ENCODE data around the gene ADAMTSL5. TPM values are rescaled to one million over a fixed set of nuclear protein-coding genes. Genes with fewer than 3 reads are reported as not detected.

The ADAMTSL5 gene
- total RNA-seq, 1 donor from 2014 or later: 6.6 TPM

DNA sequence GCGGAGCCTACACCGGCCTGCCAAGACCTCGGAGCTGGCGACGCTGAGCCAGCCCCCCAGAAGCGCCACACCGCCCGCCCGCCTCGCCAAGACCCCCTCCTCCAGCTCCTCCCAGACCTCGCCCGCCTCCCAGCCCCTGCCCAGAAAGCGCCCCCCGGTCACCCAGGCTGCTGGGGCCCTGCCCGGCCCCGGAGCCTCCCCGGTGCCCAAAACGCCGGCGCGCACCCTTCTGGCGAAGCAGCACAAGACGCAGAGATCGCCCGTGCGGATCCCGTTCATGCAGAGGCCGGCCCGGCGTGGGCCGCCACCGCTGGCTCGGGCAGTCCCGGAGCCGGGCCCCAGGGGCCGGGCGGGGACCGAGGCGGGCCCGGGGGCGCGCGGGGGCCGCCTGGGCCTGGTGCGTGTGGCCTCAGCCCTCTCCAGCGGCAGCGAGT, 44.0 kb downstream of the ADAMTSL5 start:
- Mint-ChIP-seq H3K36me3 (ENCODE audit: low read depth) (peaks cover 1% of the 10 kb centered on the region), H3K9me3 (no peaks in the 10 kb centered on the region), H3K27ac (no peak overlapping the region), H3K4me3 (peak overlapping the region; percentile 49), H3K27me3 (peaks cover 6% of the 10 kb centered on the region), H3K4me1 (peaks cover 2% of the 10 kb centered on the region)
- intact Hi-C loops (cut with micrococcal nuclease): loop anchor here (5.0 kb wide), 1 partner anchor 288 kb away; no protein-coding TSS in a partner anchor
- peak; percentile 79 for DNase-seq

DNA sequence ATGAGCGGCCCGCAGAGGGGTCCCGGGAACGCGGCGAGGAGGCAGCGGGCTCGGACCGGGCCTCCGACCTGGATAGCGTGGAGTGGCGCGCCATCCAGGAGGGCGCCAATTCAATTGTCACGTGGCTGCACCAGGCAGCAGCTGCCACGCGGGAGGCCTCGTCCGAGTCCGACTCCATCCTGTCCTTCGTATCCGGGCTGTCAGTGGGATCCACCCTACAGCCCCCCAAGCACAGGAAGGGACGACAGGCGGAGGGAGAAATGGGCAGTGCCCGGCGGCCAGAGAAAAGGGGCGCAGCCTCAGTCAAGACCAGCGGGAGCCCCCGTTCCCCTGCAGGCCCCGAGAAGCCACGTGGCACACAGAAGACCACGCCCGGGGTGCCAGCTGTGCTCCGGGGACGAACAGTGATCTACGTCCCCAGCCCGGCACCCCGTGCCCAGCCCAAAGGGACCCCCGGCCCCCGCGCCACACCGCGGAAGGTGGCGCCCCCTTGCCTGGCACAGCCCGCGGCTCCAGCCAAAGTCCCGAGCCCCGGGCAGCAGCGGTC, 44.5 kb downstream of the ADAMTSL5 start:
- DNase-seq: no peak
- H3K27me3 Mint-ChIP-seq: peaks cover 6% of the 10 kb centered on the region
- peak overlapping the region; percentile 49 for H3K4me3 Mint-ChIP-seq
- intact Hi-C loops (cut with micrococcal nuclease): loop anchor here (5.0 kb wide), 1 partner anchor 289 kb away; no protein-coding TSS in a partner anchor
- H3K9me3 Mint-ChIP-seq: no peaks in the 10 kb centered on the region
- H3K36me3 Mint-ChIP-seq (ENCODE audit: low read depth): peaks cover 1% of the 10 kb centered on the region
- no peak overlapping the region for H3K27ac Mint-ChIP-seq
- peaks cover 2% of the 10 kb centered on the region for H3K4me1 Mint-ChIP-seq

DNA sequence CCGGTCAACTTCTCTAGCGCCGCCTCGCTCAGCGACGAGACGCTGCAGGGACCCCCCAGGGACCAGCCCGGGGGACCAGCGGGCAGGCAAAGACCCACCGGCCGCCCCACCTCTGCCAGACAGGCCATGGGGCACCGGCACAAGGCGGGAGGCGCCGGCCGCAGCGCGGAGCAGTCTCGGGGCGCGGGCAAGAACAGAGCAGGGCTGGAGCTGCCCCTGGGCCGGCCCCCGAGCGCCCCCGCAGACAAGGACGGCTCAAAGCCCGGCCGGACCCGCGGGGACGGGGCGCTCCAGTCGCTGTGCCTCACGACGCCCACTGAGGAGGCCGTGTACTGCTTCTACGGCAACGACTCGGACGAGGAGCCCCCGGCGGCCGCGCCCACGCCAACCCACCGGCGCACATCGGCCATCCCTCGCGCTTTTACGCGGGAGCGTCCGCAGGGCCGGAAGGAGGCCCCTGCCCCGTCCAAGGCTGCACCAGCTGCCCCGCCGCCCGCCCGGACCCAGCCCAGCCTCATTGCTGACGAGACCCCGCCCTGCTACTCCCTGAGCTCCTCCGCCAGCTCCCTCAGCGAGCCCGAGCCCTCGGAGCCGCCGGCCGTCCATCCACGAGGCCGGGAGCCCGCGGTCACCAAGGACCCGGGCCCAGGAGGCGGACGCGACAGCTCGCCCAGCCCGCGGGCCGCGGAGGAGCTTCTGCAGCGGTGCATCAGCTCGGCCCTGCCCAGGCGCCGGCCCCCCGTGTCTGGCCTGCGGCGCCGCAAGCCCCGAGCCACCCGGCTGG, 45.1 kb downstream of the ADAMTSL5 start:
- no peak overlapping the region for H3K27ac Mint-ChIP-seq
- peaks cover 5% of the 10 kb centered on the region for H3K27me3 Mint-ChIP-seq
- peak; percentile 58 for DNase-seq
- intact Hi-C loops (cut with micrococcal nuclease): loop anchor here (5.0 kb wide), 1 partner anchor 290 kb away; no protein-coding TSS in a partner anchor
- H3K4me3 Mint-ChIP-seq: no peak overlapping the region
- peaks cover 1% of the 10 kb centered on the region for H3K36me3 Mint-ChIP-seq (ENCODE audit: low read depth)
- peaks cover 2% of the 10 kb centered on the region for H3K4me1 Mint-ChIP-seq
- H3K9me3 Mint-ChIP-seq: no peaks in the 10 kb centered on the region

DNA sequence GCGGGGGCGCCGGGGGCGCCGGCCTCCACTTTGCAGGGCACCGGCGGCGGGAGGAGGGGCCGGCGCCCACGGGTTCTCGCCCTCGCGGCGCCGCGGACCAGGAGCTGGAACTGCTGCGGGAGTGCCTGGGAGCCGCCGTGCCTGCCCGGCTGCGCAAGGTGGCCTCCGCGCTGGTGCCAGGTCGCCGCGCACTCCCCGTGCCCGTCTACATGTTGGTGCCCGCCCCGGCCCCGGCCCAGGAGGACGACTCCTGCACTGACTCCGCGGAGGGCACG, 45.7 kb downstream of the ADAMTSL5 start:
- Mint-ChIP-seq H3K27me3 (peaks cover 5% of the 10 kb centered on the region), H3K27ac (no peak overlapping the region), H3K9me3 (no peaks in the 10 kb centered on the region), H3K36me3 (ENCODE audit: low read depth) (peaks cover 1% of the 10 kb centered on the region), H3K4me3 (no peak overlapping the region), H3K4me1 (peaks cover 2% of the 10 kb centered on the region)
- no peak for DNase-seq
- intact Hi-C loops (cut with micrococcal nuclease): loop anchor here (5.0 kb wide), 1 partner anchor 290 kb away; no protein-coding TSS in a partner anchor

DNA sequence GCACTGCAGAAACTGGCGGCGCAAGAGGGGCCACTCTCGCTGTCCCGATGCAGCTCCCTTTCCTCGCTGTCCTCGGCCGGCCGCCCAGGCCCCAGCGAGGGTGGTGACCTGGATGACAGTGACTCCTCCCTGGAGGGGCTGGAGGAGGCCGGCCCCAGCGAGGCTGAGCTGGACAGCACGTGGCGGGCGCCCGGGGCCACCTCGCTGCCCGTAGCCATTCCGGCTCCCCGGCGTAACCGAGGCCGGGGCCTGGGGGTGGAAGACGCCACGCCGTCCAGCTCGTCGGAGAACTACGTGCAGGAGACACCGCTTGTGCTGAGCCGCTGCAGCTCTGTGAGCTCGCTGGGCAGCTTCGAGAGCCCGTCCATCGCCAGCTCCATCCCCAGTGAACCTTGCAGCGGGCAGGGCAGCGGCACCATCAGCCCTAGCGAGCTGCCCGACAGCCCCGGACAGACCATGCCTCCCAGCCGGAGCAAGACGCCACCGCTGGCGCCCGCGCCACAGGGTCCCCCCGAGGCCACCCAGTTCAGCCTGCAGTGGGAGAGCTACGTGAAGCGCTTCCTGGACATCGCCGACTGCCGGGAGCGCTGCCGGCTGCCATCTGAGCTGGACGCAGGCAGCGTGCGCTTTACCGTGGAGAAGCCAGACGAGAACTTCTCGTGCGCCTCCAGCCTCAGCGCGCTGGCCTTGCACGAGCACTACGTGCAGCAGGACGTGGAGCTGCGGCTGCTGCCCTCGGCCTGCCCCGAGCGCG, 46.2 kb downstream of the ADAMTSL5 start:
- Mint-ChIP-seq H3K27me3 (peaks cover 1% of the 10 kb centered on the region), H3K4me1 (peaks cover 2% of the 10 kb centered on the region), H3K27ac (no peak overlapping the region), H3K9me3 (no peaks in the 10 kb centered on the region), H3K4me3 (no peak overlapping the region), H3K36me3 (ENCODE audit: low read depth) (peaks cover 1% of the 10 kb centered on the region)
- DNase-seq: peak; percentile 59
- intact Hi-C loops (cut with micrococcal nuclease): loop anchor here (5.0 kb wide), 1 partner anchor 291 kb away; no protein-coding TSS in a partner anchor

DNA sequence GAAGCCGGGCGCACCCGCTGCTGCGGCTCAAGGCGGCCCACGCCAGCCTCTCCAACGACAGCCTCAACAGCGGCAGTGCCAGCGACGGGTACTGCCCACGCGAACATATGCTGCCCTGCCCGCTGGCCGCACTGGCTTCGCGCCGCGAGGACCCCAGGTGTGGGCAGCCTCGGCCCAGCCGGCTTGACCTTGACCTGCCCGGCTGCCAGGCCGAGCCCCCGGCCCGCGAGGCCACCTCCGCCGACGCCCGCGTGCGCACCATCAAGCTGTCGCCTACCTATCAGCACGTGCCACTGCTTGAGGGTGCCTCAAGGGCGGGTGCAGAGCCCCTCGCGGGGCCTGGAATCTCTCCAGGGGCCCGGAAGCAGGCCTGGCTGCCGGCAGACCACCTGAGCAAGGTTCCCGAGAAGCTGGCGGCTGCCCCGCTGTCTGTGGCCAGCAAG, 46.8 kb downstream of the ADAMTSL5 start:
- Mint-ChIP-seq H3K36me3 (ENCODE audit: low read depth) (peaks cover 1% of the 10 kb centered on the region), H3K27me3 (peaks cover 1% of the 10 kb centered on the region), H3K9me3 (no peaks in the 10 kb centered on the region), H3K4me1 (peaks cover under 1% of the 10 kb centered on the region), H3K4me3 (no peak overlapping the region), H3K27ac (no peak overlapping the region)
- no peak for DNase-seq
- intact Hi-C loops (cut with micrococcal nuclease): loop anchor here (5.0 kb wide), 1 partner anchor 291 kb away; no protein-coding TSS in a partner anchor

DNA sequence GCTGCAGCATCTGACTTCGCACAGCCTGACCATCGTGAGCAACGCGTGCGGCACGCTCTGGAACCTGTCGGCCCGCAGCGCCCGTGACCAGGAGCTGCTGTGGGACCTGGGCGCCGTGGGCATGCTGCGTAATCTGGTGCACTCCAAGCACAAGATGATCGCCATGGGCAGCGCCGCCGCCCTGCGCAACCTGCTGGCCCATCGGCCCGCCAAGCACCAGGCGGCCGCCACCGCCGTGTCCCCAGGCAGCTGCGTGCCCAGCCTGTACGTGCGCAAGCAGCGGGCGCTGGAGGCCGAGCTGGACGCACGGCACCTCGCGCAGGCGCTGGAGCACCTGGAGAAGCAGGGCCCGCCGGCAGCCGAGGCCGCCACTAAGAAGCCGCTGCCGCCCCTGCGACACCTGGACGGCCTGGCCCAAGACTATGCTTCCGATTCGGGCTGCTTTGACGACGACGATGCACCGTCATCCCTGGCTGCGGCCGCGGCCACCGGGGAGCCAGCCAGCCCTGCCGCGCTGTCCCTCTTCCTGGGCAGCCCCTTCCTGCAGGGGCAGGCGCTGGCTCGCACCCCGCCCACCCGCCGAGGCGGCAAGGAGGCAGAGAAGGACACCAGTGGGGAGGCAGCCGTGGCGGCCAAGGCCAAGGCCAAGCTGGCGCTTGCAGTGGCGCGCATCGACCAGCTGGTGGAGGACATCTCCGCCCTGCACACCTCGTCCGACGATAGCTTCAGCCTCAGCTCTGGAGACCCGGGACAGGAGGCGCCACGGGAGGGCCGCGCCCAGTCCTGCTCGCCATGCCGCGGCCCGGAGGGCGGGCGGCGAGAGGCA, 47.4 kb downstream of the ADAMTSL5 start:
- H3K4me1 Mint-ChIP-seq: no peaks in the 10 kb centered on the region
- H3K4me3 Mint-ChIP-seq: no peak overlapping the region
- H3K36me3 Mint-ChIP-seq (ENCODE audit: low read depth): peaks cover 1% of the 10 kb centered on the region
- intact Hi-C loops (cut with micrococcal nuclease): loop anchor here (5.0 kb wide), 1 partner anchor 292 kb away; no protein-coding TSS in a partner anchor
- H3K9me3 Mint-ChIP-seq: no peaks in the 10 kb centered on the region
- no peak overlapping the region for H3K27ac Mint-ChIP-seq
- peak; percentile 72 for DNase-seq
- H3K27me3 Mint-ChIP-seq: peaks cover 1% of the 10 kb centered on the region

DNA sequence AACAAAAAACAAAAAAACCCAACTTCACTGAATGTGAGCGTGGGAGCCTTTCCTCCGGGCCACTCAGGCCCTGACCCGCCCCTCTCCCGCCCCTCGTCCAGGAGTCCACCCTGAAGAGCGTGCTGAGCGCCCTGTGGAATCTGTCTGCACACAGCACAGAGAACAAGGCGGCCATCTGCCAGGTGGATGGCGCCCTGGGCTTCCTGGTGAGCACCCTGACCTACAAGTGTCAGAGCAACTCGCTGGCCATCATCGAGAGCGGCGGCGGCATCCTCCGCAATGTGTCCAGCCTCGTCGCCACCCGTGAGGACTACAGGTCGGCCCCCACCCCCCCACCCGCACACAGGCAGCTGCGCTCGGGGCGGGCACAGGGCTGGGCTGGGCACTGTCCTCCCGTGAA, 51.0 kb downstream of the ADAMTSL5 start:
- no peaks in the 10 kb centered on the region for H3K9me3 Mint-ChIP-seq
- no peaks in the 10 kb centered on the region for H3K4me1 Mint-ChIP-seq
- peaks cover 15% of the 10 kb centered on the region for H3K27me3 Mint-ChIP-seq
- no peak for DNase-seq
- intact Hi-C loops (cut with micrococcal nuclease): no loop called here
- H3K27ac Mint-ChIP-seq: no peak overlapping the region
- H3K4me3 Mint-ChIP-seq: no peak overlapping the region
- H3K36me3 Mint-ChIP-seq (ENCODE audit: low read depth): no peaks in the 10 kb centered on the region

DNA sequence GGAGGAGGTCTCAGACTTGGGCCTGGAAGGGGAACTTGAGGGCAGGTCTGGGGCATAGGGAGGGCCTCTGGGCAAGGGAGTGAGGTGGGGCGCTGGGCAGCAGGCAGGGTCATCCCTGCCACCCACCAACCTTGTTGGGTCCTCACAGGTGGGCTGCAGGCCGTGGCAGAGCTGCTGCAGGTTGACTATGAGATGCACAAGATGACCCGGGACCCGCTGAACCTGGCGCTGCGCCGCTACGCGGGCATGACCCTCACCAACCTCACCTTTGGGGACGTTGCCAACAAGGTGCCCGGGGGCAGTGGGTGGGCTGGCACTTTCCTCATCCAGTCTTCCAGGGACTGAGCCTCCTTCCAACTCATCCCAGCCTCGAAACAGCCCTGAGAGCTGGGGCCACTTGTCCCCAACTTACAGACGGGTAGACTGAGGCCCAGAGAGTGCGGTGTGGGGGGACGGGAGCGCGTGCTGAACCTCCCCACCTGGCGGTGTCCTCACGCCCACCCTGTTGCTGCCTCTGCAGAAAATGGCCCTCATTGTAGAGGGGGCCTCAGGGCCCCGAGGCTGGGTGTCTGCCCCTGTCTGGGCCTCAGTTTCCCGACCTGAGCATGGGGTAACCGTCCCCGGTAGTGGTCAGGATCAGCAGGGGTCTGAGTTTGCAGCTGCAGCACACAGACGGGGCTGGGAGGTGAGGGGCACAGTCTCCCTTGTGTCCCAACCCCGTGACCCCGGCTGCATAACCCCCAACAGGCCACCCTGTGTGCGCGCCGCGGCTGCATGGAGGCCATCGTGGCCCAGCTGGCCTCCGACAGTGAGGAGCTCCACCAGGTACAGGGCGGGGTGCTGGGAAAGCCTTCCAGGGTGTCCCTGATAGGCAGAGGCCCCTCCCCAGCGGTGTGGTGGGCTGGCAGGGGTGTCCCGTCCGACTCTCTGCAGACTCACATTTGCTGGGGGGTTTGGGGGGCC, 52.5 kb downstream of the ADAMTSL5 start:
- no peak overlapping the region for H3K4me3 Mint-ChIP-seq
- no peaks in the 10 kb centered on the region for H3K9me3 Mint-ChIP-seq
- peaks cover 4% of the 10 kb centered on the region for H3K4me1 Mint-ChIP-seq
- intact Hi-C loops (cut with micrococcal nuclease): no loop called here
- H3K36me3 Mint-ChIP-seq (ENCODE audit: low read depth): peaks cover 2% of the 10 kb centered on the region
- H3K27me3 Mint-ChIP-seq: peaks cover 20% of the 10 kb centered on the region
- no peak overlapping the region for H3K27ac Mint-ChIP-seq
- DNase-seq: no peak

DNA sequence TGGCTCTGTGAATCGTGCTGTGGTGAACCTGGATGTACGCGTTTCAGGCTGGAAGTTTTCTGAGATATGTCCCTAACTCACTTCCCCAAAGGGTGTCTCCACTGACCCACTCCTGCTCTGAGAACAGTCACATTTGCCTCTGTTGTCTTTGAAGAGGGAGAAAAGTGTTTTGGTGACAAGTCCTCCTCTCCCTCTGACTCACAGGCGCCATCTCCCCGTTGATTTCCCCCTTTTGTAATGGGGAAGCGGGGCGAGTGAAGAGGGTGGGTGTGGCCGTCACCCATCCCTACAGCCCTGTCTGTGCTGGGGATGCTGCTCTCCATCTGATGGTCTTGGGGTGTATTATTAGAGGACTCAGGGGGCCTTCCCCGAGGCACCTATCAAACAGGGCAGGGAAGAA, 53.3 kb downstream of the ADAMTSL5 start:
- intact Hi-C loops (cut with micrococcal nuclease): no loop called here
- no peak overlapping the region for H3K4me3 Mint-ChIP-seq
- peaks cover 2% of the 10 kb centered on the region for H3K36me3 Mint-ChIP-seq (ENCODE audit: low read depth)
- H3K27ac Mint-ChIP-seq: no peak overlapping the region
- H3K4me1 Mint-ChIP-seq: peaks cover 7% of the 10 kb centered on the region
- peaks cover 25% of the 10 kb centered on the region for H3K27me3 Mint-ChIP-seq
- DNase-seq: no peak
- H3K9me3 Mint-ChIP-seq: no peaks in the 10 kb centered on the region

DNA sequence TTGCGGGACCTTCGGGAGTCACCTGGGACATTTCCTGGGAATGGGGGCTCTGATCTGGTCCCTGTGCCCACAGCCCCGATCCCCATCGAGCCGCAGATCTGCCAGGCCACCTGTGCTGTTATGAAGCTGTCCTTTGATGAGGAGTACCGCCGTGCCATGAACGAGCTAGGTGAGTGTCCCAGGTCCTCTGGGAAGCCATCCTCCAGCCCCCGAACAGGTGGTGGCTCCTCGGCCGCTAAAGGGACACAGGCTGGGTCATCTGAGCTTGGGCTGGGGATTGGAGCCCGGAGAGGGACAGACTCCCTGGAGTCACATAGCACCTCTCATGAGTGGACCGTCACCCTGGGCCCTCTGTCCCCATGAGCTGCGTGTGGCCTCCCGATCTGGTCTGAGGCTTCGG, 54.9 kb downstream of the ADAMTSL5 start:
- H3K4me1 Mint-ChIP-seq: peaks cover 7% of the 10 kb centered on the region
- intact Hi-C loops (cut with micrococcal nuclease): no loop called here
- H3K36me3 Mint-ChIP-seq (ENCODE audit: low read depth): peaks cover 2% of the 10 kb centered on the region
- no peaks in the 10 kb centered on the region for H3K9me3 Mint-ChIP-seq
- H3K4me3 Mint-ChIP-seq: no peak overlapping the region
- no peak overlapping the region for H3K27ac Mint-ChIP-seq
- no peak for DNase-seq
- peaks cover 32% of the 10 kb centered on the region for H3K27me3 Mint-ChIP-seq

DNA sequence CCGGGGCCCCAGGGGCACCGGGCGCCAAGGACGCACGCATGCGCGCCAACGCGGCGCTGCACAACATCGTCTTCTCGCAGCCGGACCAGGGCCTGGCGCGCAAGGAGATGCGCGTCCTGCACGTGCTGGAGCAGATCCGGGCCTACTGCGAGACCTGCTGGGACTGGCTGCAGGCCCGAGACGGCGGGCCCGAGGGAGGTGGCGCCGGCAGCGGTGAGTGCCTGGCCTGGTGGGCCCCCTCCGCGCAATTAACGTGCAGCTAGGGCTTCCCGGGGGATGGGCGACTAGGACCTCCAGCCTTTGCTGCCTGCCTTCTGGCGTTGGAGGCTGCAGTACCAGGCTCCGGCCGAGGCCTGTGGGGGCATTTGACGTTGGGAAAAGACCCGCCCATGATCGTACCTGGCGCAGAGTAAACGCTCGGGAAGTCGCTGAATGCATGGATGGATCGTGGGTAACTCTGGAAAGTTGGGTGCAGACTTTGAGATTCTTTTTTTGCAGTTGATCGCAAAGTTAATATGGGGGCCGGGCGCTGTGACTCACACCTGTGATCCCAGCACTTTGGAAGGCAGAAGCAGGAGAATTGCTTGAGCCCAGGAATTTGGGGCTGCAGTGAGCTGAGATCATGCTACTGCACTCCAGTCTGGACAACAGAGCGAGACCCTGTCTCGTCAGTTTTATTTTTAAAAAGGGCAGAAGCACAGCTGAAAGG, 55.6 kb downstream of the ADAMTSL5 start:
- peaks cover 7% of the 10 kb centered on the region for H3K4me1 Mint-ChIP-seq
- intact Hi-C loops (cut with micrococcal nuclease): no loop called here
- no peak for DNase-seq
- peaks cover 2% of the 10 kb centered on the region for H3K36me3 Mint-ChIP-seq (ENCODE audit: low read depth)
- peaks cover 36% of the 10 kb centered on the region for H3K27me3 Mint-ChIP-seq
- H3K27ac Mint-ChIP-seq: peak overlapping the region; percentile 37
- H3K9me3 Mint-ChIP-seq: no peaks in the 10 kb centered on the region
- no peak overlapping the region for H3K4me3 Mint-ChIP-seq

All from activated CD4-positive, alpha-beta T cell treated with anti-CD3 and anti-CD28 coated beads, Interleukin-2, amount 10 ng/mL, durations not matched to agents 24 days and 14 days (primary cell).